SH-SY5Y (cell line): Measurements from ENCODE around the gene FOXO4.

Experiments used
- GATA2 ChIP-seq: IDR thresholded peaks from 2 replicates; pipeline ENCODE4 v1.6.1; 2011; ENCODE audit warnings: mild to moderate bottlenecking, low read depth, low read length
- GATA3 ChIP-seq: IDR thresholded peaks from 2 replicates; pipeline ENCODE4 v1.6.1; 2011; ENCODE audit warnings: low read depth, mild to moderate bottlenecking, low read length, moderate library complexity

DNA sequence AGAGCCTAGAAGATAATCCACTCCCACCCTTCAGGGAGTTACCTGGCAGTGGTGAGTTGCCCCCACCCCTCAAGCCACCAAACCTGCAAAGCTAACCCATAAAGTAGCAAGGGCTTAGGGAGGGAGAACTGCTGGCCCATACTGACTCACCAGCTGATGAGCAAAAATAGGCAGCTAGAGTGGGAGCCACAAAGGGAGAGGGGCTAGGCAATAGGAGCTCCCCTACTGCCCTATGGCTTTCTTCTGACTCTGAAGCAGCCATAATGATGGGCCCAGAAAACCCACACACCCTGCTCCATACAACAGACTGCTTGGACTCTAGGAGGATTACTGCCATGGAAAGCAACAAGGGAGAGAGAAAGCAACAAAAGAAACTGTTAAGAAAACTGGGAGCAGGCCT is 35.5 kb upstream of the FOXO4 start:
- TF ChIP-seq GATA2 (no peak), GATA3 (no peak)
